ENCODE results near the gene KAZN. TPM values are rescaled to one million over a fixed set of nuclear protein-coding genes. Genes with fewer than 3 reads are reported as not detected.

KAZN gene
- total and polyA plus RNA-seq, 8 donors = 1.2 to 50.7 (median 6.8) TPM

GRCh38 chr1:14948112-14948652 is 349.7 kb downstream of the KAZN start:
- no peak for TF ChIP-seq POLR2A (IDR thresholded peaks at IDR 0.05)
- TF ChIP-seq CTCF (IDR thresholded peaks at IDR 0.05) = no peak
- TF ChIP-seq POLR2AphosphoS5 (IDR thresholded peaks at IDR 0.05) = no peak
- TF ChIP-seq EP300 (IDR thresholded peaks at IDR 0.05) = no peak
- H3K27ac ChIP-seq = no peak overlapping the region
- no peak overlapping the region for H3K4me3 ChIP-seq
- no peak for DNase-seq
- intact Hi-C loops (cut with DNase I; ENCODE audit: low total_unique reads) = no loop called here
- no peaks in the 10 kb centered on the region for H3K36me3 ChIP-seq
- no peaks in the 10 kb centered on the region for H3K27me3 ChIP-seq
- H3K9me3 ChIP-seq = no peaks in the 10 kb centered on the region
- WGBS, 5 donors = 80 to 92% (median 84%) methylated on average over 2 of the region's 2 CpGs
- H3K4me1 ChIP-seq = peaks cover 8 to 43% (median 28%) of the 10 kb centered on the region in 4 donors

- H3K36me3 ChIP-seq = no peaks in the 10 kb centered on the region
- DNase-seq = no peak
- no peak for TF ChIP-seq POLR2A (IDR thresholded peaks at IDR 0.05)
- no peak for TF ChIP-seq POLR2AphosphoS5 (IDR thresholded peaks at IDR 0.05)
- TF ChIP-seq CTCF (IDR thresholded peaks at IDR 0.05) = no peak
- TF ChIP-seq EP300 (IDR thresholded peaks at IDR 0.05) = no peak
- no peaks in the 10 kb centered on the region for H3K27me3 ChIP-seq
- H3K9me3 ChIP-seq = peaks cover 0 to 9% (median 2%) of the 10 kb centered on the region in 4 donors
- H3K27ac ChIP-seq = no peak overlapping the region
- H3K4me3 ChIP-seq = no peak overlapping the region
- intact Hi-C loops (cut with DNase I; ENCODE audit: low total_unique reads) = no loop called here
- H3K4me1 ChIP-seq = peaks cover 8 to 32% (median 20%) of the 10 kb centered on the region in 4 donors
- 72 to 82% (median 81%) methylated on average over 5 to 6 of the region's 6 CpGs for WGBS, 5 donors
These were observed 350.9 kb downstream of the KAZN start for GRCh38 chr1:14949270-14949835.

GRCh38 chr1:14949836-14950713 is 351.6 kb downstream of the KAZN start:
- intact Hi-C loops (cut with DNase I; ENCODE audit: low total_unique reads) = no loop called here
- H3K4me3 ChIP-seq = no peak overlapping the region
- 79 to 91% (median 86%) methylated on average over 20 of the region's 20 CpGs for WGBS, 5 donors
- peaks cover 0 to 9% (median 2%) of the 10 kb centered on the region in 4 donors for H3K9me3 ChIP-seq
- peaks cover 8 to 24% (median 15%) of the 10 kb centered on the region in 4 donors for H3K4me1 ChIP-seq
- no peak overlapping the region for H3K27ac ChIP-seq
- TF ChIP-seq POLR2AphosphoS5 (IDR thresholded peaks at IDR 0.05) = no peak
- no peak for TF ChIP-seq EP300 (IDR thresholded peaks at IDR 0.05)
- TF ChIP-seq POLR2A (IDR thresholded peaks at IDR 0.05) = no peak
- TF ChIP-seq CTCF (IDR thresholded peaks at IDR 0.05) = no peak
- DNase-seq = no peak
- H3K36me3 ChIP-seq = no peaks in the 10 kb centered on the region
- no peaks in the 10 kb centered on the region for H3K27me3 ChIP-seq

- DNase-seq = no peak
- TF ChIP-seq POLR2AphosphoS5 (IDR thresholded peaks at IDR 0.05) = no peak
- no peak for TF ChIP-seq EP300 (IDR thresholded peaks at IDR 0.05)
- no peak for TF ChIP-seq POLR2A (IDR thresholded peaks at IDR 0.05)
- no peak for TF ChIP-seq CTCF (IDR thresholded peaks at IDR 0.05)
- Histone ChIP-seq H3K4me1 (peaks cover 4 to 16% (median 8%) of the 10 kb centered on the region in 4 donors), H3K27ac (no peak overlapping the region), H3K9me3 (peaks cover 0 to 9% (median 2%) of the 10 kb centered on the region in 4 donors), H3K36me3 (no peaks in the 10 kb centered on the region), H3K4me3 (no peak overlapping the region), H3K27me3 (no peaks in the 10 kb centered on the region)
- WGBS, 5 donors = 94 to 100% (median 96%) methylated on average over 5 of the region's 5 CpGs; no CpG with 5 or more reads in 1 of the 5 donors
- intact Hi-C loops (cut with DNase I; ENCODE audit: low total_unique reads) = no loop called here
These were observed 353.3 kb downstream of the KAZN start for GRCh38 chr1:14951766-14952165.
